ENCODE data around the gene GK. TPM values are rescaled to one million over a fixed set of nuclear protein-coding genes. Genes with fewer than 3 reads are reported as not detected.
A peak's percentile ranks its signal among the peaks of the same experiment; 100 is the strongest.

GK gene
- total and polyA plus RNA-seq, 2 donors (not counting 3 experiments of a cell fraction or from before 2014, with no cell fraction given): 2.7 to 7.6 TPM

GRCh38 chrX:30690330-30690729 is 37.1 kb downstream of the GK start:
- Histone ChIP-seq H3K27me3 (ENCODE audit: control insufficient read depth in 2 of 2, insufficient read depth in 2 of 2, low read length in 2 of 2) (no peaks in the 10 kb centered on the region), H3K4me3 (replicated peaks in 1 of 3; ENCODE audit: insufficient read depth in 1 of 3, low read depth in 1 of 3, low read length in 3 of 3) (no peak overlapping the region), H3K9me1 (replicated peaks; ENCODE audit: control insufficient read depth, extremely low read depth, insufficient read depth, low read length) (no peaks in the 10 kb centered on the region), H3K4me2 (ENCODE audit: insufficient read depth, low read length) (peak overlapping the region; percentile 36), H3K9ac (replicated peaks; ENCODE audit: extremely low read depth, insufficient read depth, low read length) (no peak overlapping the region), H3K79me2 (ENCODE audit: control insufficient read depth, insufficient read depth, low read length) (no peaks in the 10 kb centered on the region), H2AFZ (ENCODE audit: low read depth, low read length) (no peak overlapping the region), H3K36me3 (ENCODE audit: control insufficient read depth in 2 of 2, extremely low read depth in 1 of 2, insufficient read depth in 2 of 2, low read length in 2 of 2) (no peaks in the 10 kb centered on the region), H3K4me1 (ENCODE audit: control insufficient read depth, extremely low read depth, insufficient read depth, low read length) (peaks cover 7% of the 10 kb centered on the region), H3K9me3 (replicated peaks; ENCODE audit: control insufficient read depth, insufficient read depth, low read length) (no peaks in the 10 kb centered on the region), H3K27ac (ENCODE audit: insufficient read depth, low read depth, low read length) (no peak overlapping the region), H4K20me1 (replicated peaks; ENCODE audit: control insufficient read depth, extremely low read depth, insufficient read depth, low read length) (no peaks in the 10 kb centered on the region)
- FAIRE-seq (peak; percentile 66), DNase-seq (ENCODE audit: low read depth, low spot score) (peak; percentile 34)
- TF ChIP-seq MYC (IDR thresholded peaks at IDR 0.05; ENCODE audit: low read depth, low read length) (no peak), POLR2AphosphoS5 (IDR thresholded peaks at IDR 0.05; ENCODE audit: insufficient read depth, low read depth, low read length) (no peak), EZH2 (IDR thresholded peaks at IDR 0.05; ENCODE audit: borderline replicate concordance, low read depth, low read length, severe bottlenecking) (no peak), FOS (IDR thresholded peaks at IDR 0.05; ENCODE audit: borderline replicate concordance, insufficient read depth, low read length) (no peak), MAX (IDR thresholded peaks at IDR 0.05; ENCODE audit: insufficient read depth, insufficient read length) (no peak), GATA2 (IDR thresholded peaks at IDR 0.05; ENCODE audit: insufficient read depth, insufficient read length, low read depth, low read length) (no peak), JUN (IDR thresholded peaks at IDR 0.05; ENCODE audit: borderline replicate concordance, insufficient read depth, insufficient read length, low read depth) (no peak), POLR2A (IDR thresholded peaks at IDR 0.05; ENCODE audit: low read depth, low read length) (no peak)
- TF ChIP-seq, protein P1, sequence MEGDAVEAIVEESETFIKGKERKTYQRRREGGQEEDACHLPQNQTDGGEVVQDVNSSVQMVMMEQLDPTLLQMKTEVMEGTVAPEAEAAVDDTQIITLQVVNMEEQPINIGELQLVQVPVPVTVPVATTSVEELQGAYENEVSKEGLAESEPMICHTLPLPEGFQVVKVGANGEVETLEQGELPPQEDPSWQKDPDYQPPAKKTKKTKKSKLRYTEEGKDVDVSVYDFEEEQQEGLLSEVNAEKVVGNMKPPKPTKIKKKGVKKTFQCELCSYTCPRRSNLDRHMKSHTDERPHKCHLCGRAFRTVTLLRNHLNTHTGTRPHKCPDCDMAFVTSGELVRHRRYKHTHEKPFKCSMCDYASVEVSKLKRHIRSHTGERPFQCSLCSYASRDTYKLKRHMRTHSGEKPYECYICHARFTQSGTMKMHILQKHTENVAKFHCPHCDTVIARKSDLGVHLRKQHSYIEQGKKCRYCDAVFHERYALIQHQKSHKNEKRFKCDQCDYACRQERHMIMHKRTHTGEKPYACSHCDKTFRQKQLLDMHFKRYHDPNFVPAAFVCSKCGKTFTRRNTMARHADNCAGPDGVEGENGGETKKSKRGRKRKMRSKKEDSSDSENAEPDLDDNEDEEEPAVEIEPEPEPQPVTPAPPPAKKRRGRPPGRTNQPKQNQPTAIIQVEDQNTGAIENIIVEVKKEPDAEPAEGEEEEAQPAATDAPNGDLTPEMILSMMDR (IDR thresholded peaks at IDR 0.05; ENCODE audit: extremely low read depth in 1 of 2, insufficient read depth in 1 of 2, low read depth in 1 of 2, low read length in 2 of 2): no peak
- POLR2A ChIA-PET: no interaction called here
- intact Hi-C loops (cut with micrococcal nuclease): loop anchor here (5.0 kb wide), 1 partner anchor 38 kb away; the partner anchor contains the start of gene GK
- dilution Hi-C loops (cut with MboI; ENCODE audit: extremely low pct_ligation_motif_present, low sequenced_read_pairs): no loop called here
- BruUV-seq (replicated peaks): no TSS peak
- CTCF ChIA-PET: interaction anchor here (1.1 to 1.9 kb wide), 3 partner anchors 9 to 55 kb away, joined by 3 to 11 read pairs (median 4); no protein-coding TSS in a partner anchor
